K562 (cell line): Measurements from ENCODE around the gene AAMP. TPM values are rescaled to one million over a fixed set of nuclear protein-coding genes. Genes with fewer than 3 reads are reported as not detected.

ENCODE experiments used
- ATAC-seq: fragments of 200-7000 bp; cut with Tn5 transposase; 3 replicates; pipeline ENCODE4 v1.9.1; 2020; ENCODE audit warnings: moderate library complexity
- BruUV-seq: library from RNA; stranded (reverse); fragments of 400-500 nt; replicated peaks from 2 replicates; lab custom pipeline; 2021; lab: Mats Ljungman, UMichigan
- CTCF ChIA-PET: fragments of 300-600 bp; formaldehyde crosslinking; extraction: SDS; loops from one replicate; lab custom pipeline; 2021; ENCODE audit warnings: low intra/inter-chr PET ratio; lab: Yijun Ruan, JAX
- POLR2A ChIA-PET: fragments of 300-600, 350-650 bp; sonication (Branson Sonifier 250); formaldehyde crosslinking; extraction: SDS; loops from one replicate; lab custom pipeline; 2021; ENCODE audit warnings: antibody characterized with exemption, inconsistent platforms; lab: Yijun Ruan, JAX
- DNase-seq, 4 experiments: peaks; one replicate each; pipeline versions ENCODE4 v3.0.0 to v3.0.0-alpha.2; 2011 to 2018; ENCODE audit warnings: low spot score in 3 of 4, mixed read lengths in 3 of 4; ENCODE audit errors: extremely low read depth in 1 of 4
- FAIRE-seq: peaks from 2 replicates; lab custom pipeline; 2011; peaks lifted over from hg19 to GRCh38; lab: Jason Lieb, UNC
- H2AFZ ChIP-seq: 2 replicates; pipeline ENCODE4 v1.6.0; 2011; ENCODE audit warnings: low read depth, low read length, control low read depth, inconsistent platforms
- H3K27ac ChIP-seq: fragments of 200-600 bp; 3 replicates; pipeline ENCODE4 v1.8.0; 2011; ENCODE audit warnings: low read depth, mild to moderate bottlenecking, control low read depth, inconsistent platforms, low read length, moderate library complexity, mixed read lengths; ENCODE audit errors: extremely low read depth
- H3K27me3 ChIP-seq, 2 experiments: fragments of 300-600 bp in 1 of 2; 2 replicates in 1 of 2; 3 replicates in 1 of 2; pipeline versions ENCODE4 v1.6.0 to v1.8.0; 2011; ENCODE audit warnings: inconsistent platforms in 2 of 2, low read length in 2 of 2, mild to moderate bottlenecking in 1 of 2, mixed read lengths in 1 of 2, moderate library complexity in 1 of 2; ENCODE audit not compliant: control insufficient read depth in 2 of 2, insufficient read depth in 2 of 2
- H3K36me3 ChIP-seq: fragments of 300-600 bp; 3 replicates; pipeline ENCODE4 v1.8.0; 2011; ENCODE audit warnings: mild to moderate bottlenecking, low read length, inconsistent platforms; ENCODE audit not compliant: control insufficient read depth, insufficient read depth
- H3K4me1 ChIP-seq, 2 experiments: fragments of 200-600 bp in 1 of 2; replicated peaks in 1 of 2; 2 replicates in 1 of 2; 3 replicates in 1 of 2; pipeline versions ENCODE4 v1.5.1 to v1.8.0; 2011; ENCODE audit warnings: inconsistent platforms in 2 of 2, low read length in 2 of 2, mild to moderate bottlenecking in 1 of 2, mixed read lengths in 1 of 2, moderate library complexity in 1 of 2; ENCODE audit not compliant: control insufficient read depth in 2 of 2, insufficient read depth in 2 of 2
- H3K4me2 ChIP-seq: 2 replicates; pipeline ENCODE4 v1.6.1; 2011; ENCODE audit warnings: low read length, control low read depth, inconsistent platforms, mixed read lengths; ENCODE audit not compliant: insufficient read depth
- H3K4me3 ChIP-seq: fragments of 200-600 bp; sonication (generic), shearing (Covaris generic); 2 replicates; pipeline ENCODE4 v1.5.1; 2016; ENCODE audit warnings: control low read depth, inconsistent platforms
- H3K79me2 ChIP-seq: fragments of 200-600 bp; 3 replicates; pipeline ENCODE4 v1.8.0; 2011; ENCODE audit warnings: low read length, inconsistent platforms; ENCODE audit not compliant: control insufficient read depth, insufficient read depth
- H3K9ac ChIP-seq, 2 experiments: 2 replicates each; pipeline versions ENCODE4 v1.6.0 to v1.6.1; 2011; ENCODE audit warnings: low read depth in 2 of 2, low read length in 2 of 2, control low read depth in 1 of 2, inconsistent platforms in 1 of 2, mild to moderate bottlenecking in 1 of 2, mixed read lengths in 1 of 2; ENCODE audit not compliant: insufficient read depth in 1 of 2
- H3K9me1 ChIP-seq: one replicate; pipeline ENCODE4 v1.6.0; 2011; ENCODE audit warnings: inconsistent platforms, mild to moderate bottlenecking, low read length, moderate library complexity; ENCODE audit not compliant: control insufficient read depth, insufficient read depth
- H3K9me3 ChIP-seq: replicated peaks from 2 replicates; pipeline ENCODE4 v1.5.1; 2011; ENCODE audit warnings: low read depth, low read length, inconsistent platforms; ENCODE audit not compliant: control insufficient read depth, insufficient read depth
- H4K20me1 ChIP-seq: replicated peaks from 2 replicates; pipeline ENCODE4 v1.6.1; 2011; ENCODE audit warnings: low read length, inconsistent platforms, mixed read lengths; ENCODE audit not compliant: control insufficient read depth, insufficient read depth
- BDP1 ChIP-seq: IDR thresholded peaks from 3 replicates; pipeline ENCODE4 v1.6.1; 2011; ENCODE audit not compliant: insufficient read length, insufficient read depth
- EWSR1 ChIP-seq: fragments of 450-650 bp; IDR thresholded peaks from 2 replicates; pipeline ENCODE4 v1.6.1; 2018; ENCODE audit warnings: borderline replicate concordance, mild to moderate bottlenecking, low read depth, moderate library complexity; ENCODE audit not compliant: partially characterized antibody
- HNRNPK ChIP-seq: fragments of 200-400 bp; formaldehyde crosslinking; IDR thresholded peaks from one replicate; pipeline ENCODE4 v1.6.1; 2018; ENCODE audit warnings: mild to moderate bottlenecking, low read depth, low read length; ENCODE audit not compliant: poor library complexity, severe bottlenecking
- KDM4B ChIP-seq, 2 experiments: fragments of 450-650 bp in 1 of 2; sonication (generic) in 1 of 2; IDR thresholded peaks; 2 replicates each; pipeline ENCODE4 v1.6.1; 2016 to 2017; ENCODE audit warnings: borderline replicate concordance in 2 of 2, antibody characterized with exemption in 1 of 2, low read depth in 1 of 2, mild to moderate bottlenecking in 1 of 2
- MTA3 ChIP-seq: fragments of 450-650 bp; formaldehyde crosslinking; IDR thresholded peaks from 2 replicates; pipeline ENCODE4 v1.6.1; 2017; ENCODE audit warnings: mild to moderate bottlenecking, borderline replicate concordance
- NUFIP1 ChIP-seq: fragments of 450-650 bp; IDR thresholded peaks from 2 replicates; pipeline ENCODE4 v1.6.1; 2018; ENCODE audit not compliant: partially characterized antibody
- PHF20 ChIP-seq: fragments of 450-650 bp; IDR thresholded peaks from 2 replicates; pipeline ENCODE4 v1.6.1; 2018; ENCODE audit not compliant: partially characterized antibody
- PURB ChIP-seq: sonication (generic); formaldehyde crosslinking; IDR thresholded peaks from 2 replicates; pipeline ENCODE4 v1.9.0; 2021; ENCODE audit warnings: low read depth, mild to moderate bottlenecking, missing genetic modification reagents
- TARDBP ChIP-seq: fragments of 450-650 bp; IDR thresholded peaks from 2 replicates; pipeline ENCODE4 v1.6.1; 2016
- TBL1XR1 ChIP-seq, 2 experiments: IDR thresholded peaks; 2 replicates each; pipeline ENCODE4 v1.6.1; 2012; ENCODE audit warnings: improper control_type of control experiment in 2 of 2, low read length in 2 of 2, mild to moderate bottlenecking in 1 of 2
- TGIF2 ChIP-seq: sonication (generic); formaldehyde crosslinking; IDR thresholded peaks from 2 replicates; pipeline ENCODE4 v1.8.1; 2022; ENCODE audit warnings: mild to moderate bottlenecking, missing genetic modification reagents, moderate library complexity
- ZNF184 ChIP-seq: sonication (generic); formaldehyde crosslinking; IDR thresholded peaks from 2 replicates; pipeline ENCODE4 v1.5.0; 2020; ENCODE audit warnings: missing genetic modification reagents
- ZNF263 ChIP-seq: sonication (generic); formaldehyde crosslinking; IDR thresholded peaks from 2 replicates; pipeline ENCODE4 v1.8.0; 2022; ENCODE audit warnings: mild to moderate bottlenecking, missing genetic modification reagents, borderline replicate concordance
- WGBS: fragments of 100-300 bp; shearing (Covaris generic); methylation state at CpG from one replicate; pipeline ENCODE4 v1.1.6; 2016; ENCODE audit warnings: low coverage, mixed read lengths; ENCODE audit not compliant: insufficient coverage; ENCODE audit errors: missing lambda C conversion rate; 5-methylcytosine and 5-hydroxymethylcytosine counted together
- in situ Hi-C: fragments of 300-500 bp; cut with MboI; formaldehyde crosslinking; loops from 4 replicates; pipeline ENCODE4 v1.15.0; 2018; ENCODE audit warnings: inconsistent platforms, mixed read lengths
- intact Hi-C: fragments of 100-400 bp; cut with micrococcal nuclease; formaldehyde crosslinking; loops from 2 replicates; pipeline ENCODE4 v1.14.2; 2022
- polyA plus RNA-seq, 8 experiments: library from polyadenylated mRNA; depleted of rRNA in 4 of 8; stranded (reverse) in 5 of 8; unstranded in 3 of 8; fragments of >200 nt; fragmentation: Nextera tagmentation in 2 of 8; fragmentation: Illumina TruSeq in 1 of 8; extraction: Ambion mirVana in 2 of 8; extraction: Trizol in 1 of 8; gene quantifications; 2 replicates each; pipeline versions ENCODE4 v1.2.1 to v1.2.3, GENCODE V29; 2011 to 2014; ENCODE audit warnings: inconsistent platforms in 1 of 8, missing spikeins in 1 of 8
- total RNA-seq, 7 experiments: library from RNA; depleted of rRNA in 6 of 7; stranded (reverse); fragments of >200 nt in 6 of 7; fragmentation: Illumina TruSeq in 2 of 7; extraction: Trizol in 2 of 7; gene quantifications; 2 replicates each; pipeline versions ENCODE4 v1.2.1 to v1.2.3, GENCODE V29; 2011 to 2021; ENCODE audit warnings: low replicate concordance in 1 of 7
- TF ChIP-seq, protein P1 (sequence below): fragments of 250-450 bp; sonication (Bioruptor Pico); IDR thresholded peaks from 2 replicates; pipeline ENCODE4 v1.4.0; 2020
- TF ChIP-seq, protein P2 (sequence below): sonication (generic); formaldehyde crosslinking; IDR thresholded peaks from 2 replicates; pipeline ENCODE4 v1.4.0; 2020; ENCODE audit warnings: mild to moderate bottlenecking, missing genetic modification reagents

The AAMP gene
- total and polyA plus RNA-seq, 9 of the 15 experiments (the other 6 are each of a cell fraction or from before 2014, with no cell fraction given): 5.7 to 197 (median 94.1) TPM

DNA sequence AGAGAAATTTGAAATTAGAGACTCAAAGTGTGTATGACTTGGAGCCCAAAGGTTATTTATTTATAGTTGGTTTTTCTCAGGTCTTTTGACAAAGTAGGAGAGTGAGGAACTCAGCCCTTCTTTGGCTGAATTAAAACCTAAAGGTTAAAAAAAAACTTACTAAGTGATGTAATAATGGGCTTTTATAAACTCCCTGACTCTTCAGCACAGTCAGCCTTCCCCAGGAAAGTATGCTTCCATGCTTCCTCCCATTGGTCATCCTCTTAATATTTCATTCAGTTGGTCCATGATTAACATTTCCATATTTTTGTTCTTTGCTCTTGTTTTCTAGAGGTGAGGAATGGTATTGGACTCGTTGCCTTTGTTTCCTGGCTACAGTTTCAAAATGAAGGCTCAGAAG is 45.8 kb downstream of the AAMP start:
- Histone ChIP-seq H3K9me1 (no peaks in the 10 kb centered on the region), H3K9me3 (no peaks in the 10 kb centered on the region), H3K9ac (no peak overlapping the region), H3K4me2 (no peak overlapping the region), H4K20me1 (peaks cover 8% of the 10 kb centered on the region; the same call in 1 of the 2 replicates), H3K36me3 (peaks cover 60% of the 10 kb centered on the region), H3K27ac (no peak overlapping the region), H3K79me2 (peaks cover 39% of the 10 kb centered on the region), H2AFZ (no peak overlapping the region), H3K27me3 (no peaks in the 10 kb centered on the region), H3K4me3 (no peak overlapping the region), H3K4me1 (peaks cover 0 to 9% of the 10 kb centered on the region in 2 experiments; a peak in 4 of 5 replicates)
- ATAC-seq: no peak
- ChIA-PET POLR2A (no interaction called here), CTCF (no interaction called here)
- no TSS peak for BruUV-seq
- FAIRE-seq: no peak
- DNase-seq: no peak
- in situ Hi-C loops: no loop called here
- TF ChIP-seq, protein P1, sequence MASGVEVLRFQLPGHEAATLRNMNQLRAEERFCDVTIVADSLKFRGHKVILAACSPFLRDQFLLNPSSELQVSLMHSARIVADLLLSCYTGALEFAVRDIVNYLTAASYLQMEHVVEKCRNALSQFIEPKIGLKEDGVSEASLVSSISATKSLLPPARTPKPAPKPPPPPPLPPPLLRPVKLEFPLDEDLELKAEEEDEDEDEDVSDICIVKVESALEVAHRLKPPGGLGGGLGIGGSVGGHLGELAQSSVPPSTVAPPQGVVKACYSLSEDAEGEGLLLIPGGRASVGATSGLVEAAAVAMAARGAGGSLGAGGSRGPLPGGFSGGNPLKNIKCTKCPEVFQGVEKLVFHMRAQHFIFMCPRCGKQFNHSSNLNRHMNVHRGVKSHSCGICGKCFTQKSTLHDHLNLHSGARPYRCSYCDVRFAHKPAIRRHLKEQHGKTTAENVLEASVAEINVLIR (CRISPR knock-in tag): no peak
- TF ChIP-seq PHF20 (no peak), TGIF2 (CRISPR knock-in tag) (no peak), ZNF184 (no peak), ZNF263 (CRISPR knock-in tag) (no peak), KDM4B (IDR thresholded peaks at IDR 0.05; ENCODE audit: borderline replicate concordance in 2 of 2, low read depth in 1 of 2) (no peak), EWSR1 (no peak), NUFIP1 (no peak), PURB (CRISPR knock-in tag) (no peak), HNRNPK (no peak), MTA3 (no peak), TBL1XR1 (IDR thresholded peaks at IDR 0.05; ENCODE audit: low read length in 2 of 2) (no peak), BDP1 (no peak), TARDBP (no peak)
- TF ChIP-seq, protein P2, sequence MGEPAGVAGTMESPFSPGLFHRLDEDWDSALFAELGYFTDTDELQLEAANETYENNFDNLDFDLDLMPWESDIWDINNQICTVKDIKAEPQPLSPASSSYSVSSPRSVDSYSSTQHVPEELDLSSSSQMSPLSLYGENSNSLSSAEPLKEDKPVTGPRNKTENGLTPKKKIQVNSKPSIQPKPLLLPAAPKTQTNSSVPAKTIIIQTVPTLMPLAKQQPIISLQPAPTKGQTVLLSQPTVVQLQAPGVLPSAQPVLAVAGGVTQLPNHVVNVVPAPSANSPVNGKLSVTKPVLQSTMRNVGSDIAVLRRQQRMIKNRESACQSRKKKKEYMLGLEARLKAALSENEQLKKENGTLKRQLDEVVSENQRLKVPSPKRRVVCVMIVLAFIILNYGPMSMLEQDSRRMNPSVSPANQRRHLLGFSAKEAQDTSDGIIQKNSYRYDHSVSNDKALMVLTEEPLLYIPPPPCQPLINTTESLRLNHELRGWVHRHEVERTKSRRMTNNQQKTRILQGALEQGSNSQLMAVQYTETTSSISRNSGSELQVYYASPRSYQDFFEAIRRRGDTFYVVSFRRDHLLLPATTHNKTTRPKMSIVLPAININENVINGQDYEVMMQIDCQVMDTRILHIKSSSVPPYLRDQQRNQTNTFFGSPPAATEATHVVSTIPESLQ: no peak
- WGBS: 93% methylated on average over 1 of the region's 1 CpG
- intact Hi-C loops: no loop called here
